GM12865 (cell line): Measurements from ENCODE around the gene CSNK2A2.
A peak's percentile ranks its signal among the peaks of the same experiment; 100 is the strongest.

Experiments used
- DNase-seq: peaks from one replicate; pipeline ENCODE4 v3.0.0; 2010; ENCODE audit warnings: low read depth
- H3K4me3 ChIP-seq: 2 replicates; pipeline ENCODE4 v1.5.1; 2011; ENCODE audit warnings: mild to moderate bottlenecking, low read depth, low read length, control low read depth
- CTCF ChIP-seq: IDR thresholded peaks from 2 replicates; pipeline ENCODE4 v1.5.1; 2011; ENCODE audit warnings: low read length, control low read depth, low read depth, inconsistent platforms; ENCODE audit not compliant: insufficient read depth; ENCODE audit errors: missing control alignments

The CSNK2A2 gene

DNA sequence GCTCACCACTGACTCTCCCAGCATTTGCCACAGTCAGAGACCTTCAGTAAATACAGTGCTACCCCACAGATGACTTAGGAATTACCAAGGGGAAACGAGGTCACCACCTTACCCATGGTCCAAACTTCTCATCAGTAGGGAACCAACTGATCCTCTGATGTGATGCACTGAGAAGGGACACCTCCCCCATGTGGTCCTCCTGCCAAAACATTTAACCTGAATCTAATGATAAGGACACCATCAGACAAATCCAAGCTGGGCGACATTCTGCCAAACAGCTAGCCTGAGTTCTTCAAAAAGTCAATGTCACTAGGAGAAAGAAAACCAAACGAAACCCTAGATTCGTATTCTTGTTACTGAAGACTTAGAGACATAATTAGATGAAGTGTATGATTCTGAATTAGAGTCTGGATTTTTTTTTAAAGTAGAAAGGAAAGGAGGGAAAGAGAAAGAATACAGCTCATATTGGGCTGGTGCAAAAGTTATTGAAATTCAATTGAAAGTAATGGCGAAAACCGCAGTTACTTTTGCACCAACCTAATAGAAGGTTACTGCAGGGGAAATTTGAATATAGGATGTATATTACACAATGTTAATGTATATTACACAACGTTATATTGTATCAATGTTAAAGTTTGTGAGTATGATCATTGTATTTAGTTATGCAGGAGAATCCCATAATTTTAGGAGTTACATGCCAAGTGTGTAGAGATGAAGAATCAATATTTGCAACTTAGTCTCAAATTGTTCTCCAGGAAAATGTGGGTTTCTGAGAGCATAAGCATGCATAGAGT lies 2.3 kb upstream of the CSNK2A2 start:
- DNase-seq, result no peak
- no peak overlapping the region for H3K4me3 ChIP-seq
- TF ChIP-seq CTCF, result no peak

DNA sequence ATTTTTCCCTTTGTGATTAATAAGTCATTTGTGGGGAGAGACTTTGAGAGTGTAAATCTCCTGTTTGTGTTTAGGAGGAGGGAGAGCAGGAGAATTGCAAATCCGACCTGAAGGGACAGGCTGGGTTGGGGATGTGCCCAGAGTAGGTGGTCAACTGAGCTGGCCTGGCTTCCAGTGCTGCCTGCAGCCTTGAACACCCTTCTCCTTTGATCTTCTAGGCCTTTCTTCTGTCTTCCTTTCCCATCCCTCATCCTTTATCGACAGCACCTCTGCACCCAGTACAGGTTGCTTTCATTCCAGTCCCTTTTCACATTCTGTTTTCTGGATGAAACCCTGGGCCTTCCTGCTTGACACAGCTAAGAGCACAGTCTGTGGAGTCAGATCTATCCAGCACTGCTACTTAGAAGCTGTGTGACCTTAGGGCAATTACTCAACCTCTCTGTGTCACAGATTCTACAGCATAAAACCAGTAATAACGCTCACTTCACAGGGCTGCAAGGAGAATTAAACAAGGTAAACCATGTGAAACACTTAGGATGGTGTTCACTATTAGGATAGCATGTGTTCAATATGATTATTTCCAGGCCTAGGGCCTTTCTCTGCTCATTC lies 1.0 kb upstream of the CSNK2A2 start:
- no peak overlapping the region for H3K4me3 ChIP-seq
- TF ChIP-seq CTCF, result no peak

GRCh38 chr16:58197314-58198012 lies 443 bp downstream of the CSNK2A2 start:
- TF ChIP-seq CTCF, result no peak
- peak overlapping the region; percentile 99 for H3K4me3 ChIP-seq
- peak; percentile 9 for DNase-seq

More for the DNA sequence above, 1.0 kb upstream of the CSNK2A2 start:
- DNase-seq, result no peak

DNA sequence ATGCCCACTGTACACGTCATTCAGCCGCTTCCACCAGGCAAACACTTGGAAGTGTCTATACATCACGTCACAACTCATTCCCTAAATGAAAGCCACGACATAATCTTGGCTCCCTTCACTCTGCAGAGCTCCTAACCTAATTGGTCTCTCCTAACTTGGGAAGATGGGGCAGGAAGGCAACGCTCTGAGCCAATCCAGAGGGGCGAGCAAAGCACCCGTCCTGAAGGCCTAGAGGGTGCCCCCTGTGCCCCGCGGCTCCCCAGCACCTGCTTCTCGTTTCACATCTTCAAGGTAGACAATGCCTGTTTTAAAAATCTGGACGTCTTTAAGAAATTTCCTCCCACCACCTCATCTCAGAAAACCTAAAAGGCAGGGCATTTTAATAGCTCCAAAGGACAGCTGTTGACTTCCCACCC lies 1.0 kb downstream of the CSNK2A2 start:
- no peak for DNase-seq
- TF ChIP-seq CTCF, result no peak
- H3K4me3 ChIP-seq, result peak overlapping the region; percentile 99

DNA sequence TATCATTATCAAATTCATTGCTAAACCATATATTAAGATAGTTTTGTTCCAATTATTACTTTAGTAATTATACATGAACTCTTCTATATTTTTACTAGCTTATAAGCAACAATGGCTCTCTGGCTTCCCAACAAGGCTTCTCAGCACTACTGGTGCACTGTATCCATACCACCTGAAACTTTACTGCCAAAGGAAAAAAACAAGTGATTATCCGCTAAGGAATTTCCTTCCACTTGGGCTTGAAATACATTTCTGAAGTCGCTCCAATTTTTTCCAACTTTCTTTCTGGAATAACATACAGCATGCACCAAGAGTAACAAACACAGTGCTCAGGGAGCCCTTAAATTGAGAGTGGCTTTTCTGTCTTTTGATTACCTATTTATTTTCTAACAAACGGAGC lies 2.1 kb downstream of the CSNK2A2 start:
- no peak for DNase-seq
- no peak overlapping the region for H3K4me3 ChIP-seq
- TF ChIP-seq CTCF, result no peak

DNA sequence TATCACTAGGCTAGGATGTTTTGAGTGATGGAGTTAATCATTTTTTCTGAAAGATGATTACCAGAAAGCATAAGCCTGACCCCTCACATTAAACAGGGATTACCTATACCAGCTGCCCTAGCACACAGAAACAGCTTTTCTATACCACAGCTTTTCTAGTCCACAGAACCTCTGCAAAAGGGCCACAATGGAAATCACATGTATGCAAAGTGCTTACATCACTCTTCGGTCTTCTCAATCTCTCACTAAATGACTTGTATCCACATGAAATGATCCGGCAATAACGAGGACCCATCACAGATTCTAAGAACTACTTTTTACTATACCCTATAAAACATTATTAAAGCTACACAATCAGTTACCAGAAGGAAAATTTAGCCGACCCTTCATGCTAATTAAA lies 2.6 kb downstream of the CSNK2A2 start:
- TF ChIP-seq CTCF, result no peak

More for the DNA sequence above, 2.6 kb downstream of the CSNK2A2 start:
- no peak for DNase-seq
- no peak overlapping the region for H3K4me3 ChIP-seq
